IPS DF 6.9 (cell line): ENCODE data around the gene MIGA1.

Source experiments
- DNase-seq: peaks from one replicate; pipeline ENCODE4 v3.0.0-alpha.2; 2013; ENCODE audit warnings: low read depth, low spot score
- H3K27ac ChIP-seq: one replicate; pipeline ENCODE4 v1.5.1; 2013; ENCODE audit warnings: low read length, control low read depth
- H3K27me3 ChIP-seq: 2 replicates; pipeline ENCODE4 v1.6.1; 2013; ENCODE audit warnings: mild to moderate bottlenecking, low read length; ENCODE audit not compliant: control insufficient read depth, insufficient read depth
- H3K36me3 ChIP-seq: 2 replicates; pipeline ENCODE4 v1.6.1; 2013; ENCODE audit warnings: low read length; ENCODE audit not compliant: control insufficient read depth, insufficient read depth
- H3K4me1 ChIP-seq: 2 replicates; pipeline ENCODE4 v1.6.1; 2013; ENCODE audit warnings: low read length; ENCODE audit not compliant: control insufficient read depth, insufficient read depth
- H3K4me3 ChIP-seq: 2 replicates; pipeline ENCODE4 v1.5.1; 2013; ENCODE audit warnings: mild to moderate bottlenecking, low read length
- H3K9me3 ChIP-seq: 2 replicates; pipeline ENCODE4 v1.6.1; 2013; ENCODE audit warnings: low read length, inconsistent platforms; ENCODE audit not compliant: control insufficient read depth, insufficient read depth
- WGBS: extraction: QIAGEN DNeasy Blood & Tissue Kit; methylation state at CpG from one replicate; pipeline ENCODE4 v1.1.7; 2013; ENCODE audit warnings: mixed read lengths, missing lambda C conversion rate; ENCODE audit not compliant: insufficient read length, insufficient coverage; 5-methylcytosine and 5-hydroxymethylcytosine counted together

The MIGA1 gene

DNA sequence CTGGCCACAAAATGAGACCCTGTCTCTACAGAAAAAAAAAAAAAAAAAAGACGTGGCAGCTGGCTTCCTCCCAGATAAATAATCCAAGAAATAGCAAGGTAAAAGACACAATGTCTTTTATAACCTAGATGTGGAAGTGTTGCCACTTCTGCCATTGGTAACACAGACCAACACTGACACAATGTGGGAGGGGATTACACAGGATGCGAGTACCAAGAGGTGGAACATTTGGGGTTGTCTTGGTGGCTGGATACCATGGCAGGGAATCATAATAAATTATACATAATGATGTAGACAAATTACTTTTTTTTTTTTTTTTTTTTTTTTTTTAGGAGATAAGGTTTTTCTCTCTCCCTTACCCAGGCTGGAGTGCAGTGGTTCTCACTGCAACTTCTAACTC is 103.0 kb downstream of the MIGA1 start:
- H3K27me3 ChIP-seq, result no peaks in the 10 kb centered on the region
- H3K9me3 ChIP-seq, result no peaks in the 10 kb centered on the region
- H3K4me1 ChIP-seq, result no peaks in the 10 kb centered on the region
- DNase-seq, result no peak
- no peak overlapping the region for H3K27ac ChIP-seq
- no peak overlapping the region for H3K4me3 ChIP-seq
- no CpG with 5 or more reads among the region's 2 CpGs for WGBS
- H3K36me3 ChIP-seq, result no peaks in the 10 kb centered on the region

GRCh38 chr1:77888081-77888780 is 108.8 kb downstream of the MIGA1 start, which contains the start of gene NEXN:
Gene NEXN, plus strand, starts transcription at chr1:77888624. Its CDS starts 27,483 bp downstream, at chr1:77916107.
- Histone ChIP-seq H3K9me3 (no peaks in the 10 kb centered on the region), H3K4me1 (no peaks in the 10 kb centered on the region), H3K4me3 (peak within 1 kb of the TSS; percentile 70), H3K27me3 (no peaks in the 10 kb centered on the region), H3K36me3 (no peaks in the 10 kb centered on the region), H3K27ac (no peak within 1 kb of the TSS)
- peak; percentile 33 for DNase-seq
- no CpG with 5 or more reads among the region's 36 CpGs for WGBS

GRCh38 chr1:77888781-77889642 is 109.6 kb downstream of the MIGA1 start:
- H3K36me3 ChIP-seq, result no peaks in the 10 kb centered on the region
- peak overlapping the region; percentile 70 for H3K4me3 ChIP-seq
- WGBS, result no CpG with 5 or more reads among the region's 46 CpGs
- H3K4me1 ChIP-seq, result no peaks in the 10 kb centered on the region
- peak; percentile 16 for DNase-seq
- no peaks in the 10 kb centered on the region for H3K27me3 ChIP-seq
- no peaks in the 10 kb centered on the region for H3K9me3 ChIP-seq
- no peak overlapping the region for H3K27ac ChIP-seq

DNA sequence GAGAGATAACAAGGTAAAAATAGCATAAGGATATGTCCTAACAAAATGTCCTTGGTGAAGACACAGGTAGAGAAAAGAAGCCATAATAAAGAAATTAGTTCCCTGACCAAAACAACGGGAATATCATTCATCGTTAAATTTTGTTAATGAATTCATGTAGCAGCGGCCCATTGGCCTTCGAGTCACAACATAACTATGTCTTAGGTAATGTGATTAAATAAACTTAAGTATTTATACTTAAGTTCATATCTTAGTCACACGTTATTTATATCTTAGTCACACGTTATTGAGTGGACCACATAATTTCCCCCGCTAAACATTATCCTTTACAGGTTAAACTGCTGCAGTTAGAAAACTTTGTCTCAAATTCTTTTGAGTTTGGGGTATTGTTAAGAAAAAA is 110.2 kb downstream of the MIGA1 start:
- Histone ChIP-seq H3K4me3 (no peak overlapping the region; the same call in 1 of the 2 replicates), H3K9me3 (no peaks in the 10 kb centered on the region), H3K27ac (no peak overlapping the region), H3K4me1 (no peaks in the 10 kb centered on the region), H3K27me3 (no peaks in the 10 kb centered on the region), H3K36me3 (no peaks in the 10 kb centered on the region)
- WGBS, result no CpG with 5 or more reads among the region's 7 CpGs
- DNase-seq, result no peak

DNA sequence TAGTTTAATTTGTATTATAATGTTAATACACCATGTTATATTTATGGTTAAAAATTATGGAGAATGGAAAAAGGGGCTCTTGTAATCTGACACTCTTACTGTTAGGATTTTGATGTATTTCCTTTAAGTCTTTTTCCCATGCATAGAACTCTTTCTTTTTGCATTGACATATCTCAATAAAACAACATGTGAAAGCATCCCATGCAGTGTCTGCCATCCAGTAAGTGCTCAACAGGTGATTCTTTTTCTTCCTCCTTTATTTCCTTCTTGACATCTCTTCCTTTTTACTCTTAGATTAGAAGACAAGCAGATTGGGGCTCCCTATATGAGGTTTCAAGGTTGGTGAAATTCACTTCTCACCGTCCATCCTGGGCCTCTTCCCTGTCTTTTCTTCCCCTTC is 111.8 kb downstream of the MIGA1 start:
- WGBS, result no CpG with 5 or more reads among the region's 1 CpG
- Histone ChIP-seq H3K9me3 (no peaks in the 10 kb centered on the region), H3K4me1 (no peaks in the 10 kb centered on the region), H3K4me3 (no peak overlapping the region), H3K36me3 (no peaks in the 10 kb centered on the region), H3K27me3 (no peaks in the 10 kb centered on the region), H3K27ac (no peak overlapping the region)
- no peak for DNase-seq

GRCh38 chr1:77899647-77900320 is 120.3 kb downstream of the MIGA1 start:
- no CpG with 5 or more reads among the region's 4 CpGs for WGBS
- Histone ChIP-seq H3K27me3 (no peaks in the 10 kb centered on the region), H3K36me3 (no peaks in the 10 kb centered on the region), H3K9me3 (no peaks in the 10 kb centered on the region), H3K4me3 (no peak overlapping the region), H3K27ac (no peak overlapping the region), H3K4me1 (no peaks in the 10 kb centered on the region)
- no peak for DNase-seq

GRCh38 chr1:77900687-77901293 is 121.3 kb downstream of the MIGA1 start:
- Histone ChIP-seq H3K9me3 (no peaks in the 10 kb centered on the region), H3K36me3 (no peaks in the 10 kb centered on the region), H3K27me3 (no peaks in the 10 kb centered on the region), H3K4me3 (no peak overlapping the region), H3K27ac (no peak overlapping the region), H3K4me1 (no peaks in the 10 kb centered on the region)
- DNase-seq, result peak; percentile 11
- no CpG with 5 or more reads among the region's 4 CpGs for WGBS

DNA sequence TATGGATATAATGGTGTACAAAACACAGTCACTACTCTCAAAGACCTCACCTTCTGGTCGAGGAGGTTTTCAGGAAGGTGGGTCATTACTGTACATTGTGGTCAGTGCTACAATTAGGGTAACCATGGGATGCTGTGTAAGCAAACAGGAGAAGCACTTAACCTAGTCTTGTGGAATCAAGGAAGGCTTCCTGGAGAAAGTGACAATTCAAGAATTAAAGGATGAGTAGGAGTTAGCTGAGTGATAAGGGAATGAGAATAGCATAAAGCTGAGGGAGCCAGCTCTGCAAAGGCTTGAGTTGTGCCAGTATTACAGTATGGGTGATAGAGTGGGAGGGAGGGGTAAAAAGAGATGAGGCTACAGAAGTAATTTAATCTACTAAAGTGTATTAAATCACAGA is 126.2 kb downstream of the MIGA1 start:
- H3K9me3 ChIP-seq, result no peaks in the 10 kb centered on the region
- no peaks in the 10 kb centered on the region for H3K4me1 ChIP-seq
- no peak for DNase-seq
- no peak overlapping the region for H3K27ac ChIP-seq
- H3K36me3 ChIP-seq, result no peaks in the 10 kb centered on the region
- no peak overlapping the region for H3K4me3 ChIP-seq
- WGBS, result no CpG with 5 or more reads among the region's 1 CpG
- no peaks in the 10 kb centered on the region for H3K27me3 ChIP-seq

- H3K36me3 ChIP-seq, result no peaks in the 10 kb centered on the region
- no peak overlapping the region for H3K4me3 ChIP-seq
- 100% methylated on average over 1 of the region's 2 CpGs for WGBS
- H3K9me3 ChIP-seq, result no peaks in the 10 kb centered on the region
- no peak overlapping the region for H3K27ac ChIP-seq
- no peaks in the 10 kb centered on the region for H3K4me1 ChIP-seq
- no peak for DNase-seq
- no peaks in the 10 kb centered on the region for H3K27me3 ChIP-seq
Observed at GRCh38 chr1:77906019-77906545, 126.6 kb downstream of the MIGA1 start.

- Histone ChIP-seq H3K9me3 (no peaks in the 10 kb centered on the region), H3K4me3 (no peak overlapping the region), H3K27ac (no peak overlapping the region), H3K27me3 (no peaks in the 10 kb centered on the region), H3K36me3 (no peaks in the 10 kb centered on the region), H3K4me1 (no peaks in the 10 kb centered on the region)
- no peak for DNase-seq
- WGBS, result no CpG with 5 or more reads among the region's 1 CpG
Observed at GRCh38 chr1:77906624-77907023, 127.2 kb downstream of the MIGA1 start.
